HG02763 (cell line): ENCODE results near the gene GLI3.

Experiments used
- ATAC-seq: cut with Tn5 transposase; IDR thresholded peaks from one replicate; pipeline ENCODE4 v1.9.1; 2021; ENCODE audit warnings: mild to moderate bottlenecking, moderate library complexity; ENCODE audit not compliant: unreplicated experiment

Gene GLI3

GRCh38 chr7:41940760-41941343 lies 296.2 kb downstream of the GLI3 start:
- peak; percentile 70 for ATAC-seq

- no peak for ATAC-seq
Observed at GRCh38 chr7:41938371-41938770, 298.6 kb downstream of the GLI3 start.

- no peak for ATAC-seq
Observed at GRCh38 chr7:41933427-41933826, 303.6 kb downstream of the GLI3 start.

- no peak for ATAC-seq
Observed at GRCh38 chr7:41931263-41931646, 305.8 kb downstream of the GLI3 start.

- ATAC-seq, result no peak
Observed at GRCh38 chr7:41930538-41931262, 306.3 kb downstream of the GLI3 start.

GRCh38 chr7:41928781-41929180 lies 308.2 kb downstream of the GLI3 start:
- ATAC-seq, result no peak

GRCh38 chr7:41928166-41928565 lies 308.8 kb downstream of the GLI3 start:
- no peak for ATAC-seq

GRCh38 chr7:41927380-41927779 lies 309.6 kb downstream of the GLI3 start:
- no peak for ATAC-seq

- no peak for ATAC-seq
Observed at GRCh38 chr7:41925946-41926345, 311.1 kb downstream of the GLI3 start.

GRCh38 chr7:41924796-41925195 lies 312.2 kb downstream of the GLI3 start:
- no peak for ATAC-seq

GRCh38 chr7:41922373-41922772 lies 314.6 kb downstream of the GLI3 start:
- ATAC-seq, result no peak

- no peak for ATAC-seq
Observed at GRCh38 chr7:41921453-41921981, 315.5 kb downstream of the GLI3 start.

- ATAC-seq, result no peak
Observed at GRCh38 chr7:41918597-41918996, 318.4 kb downstream of the GLI3 start.

GRCh38 chr7:41916450-41916927 lies 320.5 kb downstream of the GLI3 start:
- no peak for ATAC-seq

GRCh38 chr7:41915871-41916270 lies 321.1 kb downstream of the GLI3 start:
- ATAC-seq, result no peak

- no peak for ATAC-seq
Observed at GRCh38 chr7:41912851-41913567, 324.0 kb downstream of the GLI3 start.

- ATAC-seq, result no peak
Observed at GRCh38 chr7:41912426-41912825, 324.6 kb downstream of the GLI3 start.

- ATAC-seq, result no peak
Observed at GRCh38 chr7:41911792-41912191, 325.2 kb downstream of the GLI3 start.
